NCI-H82 treated with DMSO at 0.1 percent for 48 hours (cell line): ENCODE measurements around the gene CPA1.
A peak's percentile ranks its signal among the peaks of the same experiment; 100 is the strongest.

ENCODE experiments used
- DNase-seq: peaks from one replicate; lab custom pipeline; 2025; ENCODE audit not compliant: unreplicated experiment; lab: John Stamatoyannopoulos, UW

The CPA1 gene

DNA sequence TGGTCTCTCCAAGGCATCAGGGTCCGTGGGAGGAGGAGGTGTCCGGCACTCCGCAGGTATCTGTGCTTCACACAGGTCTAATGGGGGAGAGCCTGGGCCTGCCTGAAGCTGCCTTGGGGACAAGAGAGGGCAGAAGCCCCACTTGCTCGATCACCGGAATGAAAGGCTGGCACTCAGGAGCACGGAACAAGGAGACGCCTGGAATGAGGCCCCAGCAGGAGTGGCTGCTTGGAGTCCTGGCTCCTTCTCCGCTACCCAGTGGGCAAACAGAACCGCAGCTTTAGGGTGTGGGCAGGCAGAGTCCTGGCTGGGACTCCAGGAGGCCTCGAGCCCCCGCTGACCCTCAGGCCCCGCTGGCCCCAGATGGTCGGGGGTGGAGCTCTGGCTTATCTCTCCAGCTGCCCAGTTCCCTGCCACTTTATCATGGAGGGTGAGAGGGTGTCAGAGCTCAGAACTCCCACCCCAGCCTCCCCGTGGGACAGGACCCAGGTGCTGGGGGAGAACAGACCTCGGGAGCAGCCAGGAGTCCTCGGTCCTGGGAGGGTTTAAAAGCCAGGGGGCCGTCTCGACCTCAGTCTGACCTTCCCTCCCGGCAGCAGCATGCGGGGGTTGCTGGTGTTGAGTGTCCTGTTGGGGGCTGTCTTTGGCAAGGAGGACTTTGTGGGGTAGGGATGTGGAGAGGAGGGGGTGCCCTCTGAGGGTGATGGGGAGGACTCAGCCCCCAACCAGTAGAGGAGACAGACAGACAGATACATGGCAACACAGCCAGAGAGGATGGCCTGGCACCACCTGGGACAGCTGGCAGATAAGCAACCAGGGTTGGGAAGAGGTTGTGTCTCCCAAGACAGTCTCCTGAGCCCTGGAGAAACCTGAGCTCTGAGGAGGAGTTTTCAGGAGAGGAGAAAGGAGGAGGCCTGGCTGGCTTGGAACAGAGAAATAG, at the start of gene CPA1:
Gene CPA1, plus strand, starts transcription at position 574 of the 940 bp plus-strand sequence. Its CDS starts 27 bp downstream, at position 601.
- no peak for DNase-seq

DNA sequence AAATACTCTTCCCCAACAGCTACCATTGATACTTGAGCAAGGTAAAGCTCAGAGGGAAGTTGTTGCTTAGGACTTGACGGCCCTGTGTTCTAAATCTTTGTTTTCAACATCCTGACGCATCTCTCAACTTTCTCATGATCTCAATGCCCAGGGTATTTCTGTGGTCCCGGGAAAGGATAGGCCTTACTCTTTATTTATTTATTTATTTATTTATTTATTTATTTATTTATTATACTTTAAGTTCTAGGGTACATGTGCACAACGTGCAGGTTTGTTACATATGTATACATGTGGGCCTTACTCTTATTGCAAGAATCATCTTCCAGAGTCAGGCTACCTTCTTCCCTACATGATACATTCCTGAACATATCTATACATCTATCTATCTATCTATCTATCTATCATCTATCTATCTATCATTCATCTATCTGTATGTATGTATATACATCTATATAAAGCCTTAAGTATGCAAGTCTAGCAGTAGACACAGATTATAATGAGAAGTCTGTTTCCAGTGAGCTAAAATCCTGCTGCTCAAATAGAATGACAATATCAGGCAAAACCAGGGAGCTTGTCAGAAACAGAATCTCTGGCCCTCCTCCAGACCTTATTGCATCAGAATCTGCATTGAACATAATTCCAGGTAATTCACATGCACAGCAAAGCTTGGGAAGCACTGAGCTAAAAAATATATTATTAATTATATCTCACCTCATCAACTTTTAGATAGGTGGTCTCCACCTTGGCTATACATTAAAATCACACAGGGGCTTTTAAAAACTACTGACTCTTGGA, 47.8 kb upstream of the CPA1 start:
- DNase-seq, result no peak

DNA sequence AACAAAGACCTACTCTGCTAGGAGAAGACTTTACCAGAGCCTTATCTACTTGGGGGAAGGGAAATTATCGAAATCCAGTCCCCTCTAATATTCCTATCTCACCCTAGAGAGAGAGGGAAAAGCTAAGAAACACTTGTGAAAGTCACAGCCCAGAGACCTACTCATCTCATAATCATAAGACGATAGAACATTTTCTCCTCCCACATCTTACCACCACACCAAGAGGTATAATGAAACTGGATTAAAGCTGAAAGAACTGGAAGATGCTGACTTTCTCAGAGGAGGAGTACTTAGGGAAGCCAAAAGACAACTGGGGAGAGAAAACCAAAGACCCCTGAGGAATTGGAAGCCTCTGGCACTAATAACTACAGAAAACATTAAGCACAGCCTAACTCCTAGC, 46.5 kb upstream of the CPA1 start:
- no peak for DNase-seq

DNA sequence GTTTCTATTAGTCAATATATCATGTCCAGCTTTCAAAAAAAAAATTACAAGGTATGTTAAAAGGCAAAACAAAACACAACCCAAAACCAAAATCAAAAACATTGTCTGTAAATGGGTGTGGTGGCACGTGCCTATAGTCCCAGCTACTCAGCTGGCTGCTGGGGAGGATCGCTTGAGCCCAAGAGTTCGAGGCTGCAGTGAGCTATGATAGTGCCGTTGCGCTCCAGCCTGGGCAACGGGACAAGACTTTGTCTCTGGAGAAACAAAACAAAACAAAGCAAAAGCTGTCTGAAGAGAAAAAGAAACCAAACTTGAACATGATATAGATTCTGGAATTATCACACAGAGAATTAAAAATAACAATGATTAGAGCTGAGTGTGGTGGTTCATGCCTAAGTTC, 46.0 kb upstream of the CPA1 start:
- no peak for DNase-seq

DNA sequence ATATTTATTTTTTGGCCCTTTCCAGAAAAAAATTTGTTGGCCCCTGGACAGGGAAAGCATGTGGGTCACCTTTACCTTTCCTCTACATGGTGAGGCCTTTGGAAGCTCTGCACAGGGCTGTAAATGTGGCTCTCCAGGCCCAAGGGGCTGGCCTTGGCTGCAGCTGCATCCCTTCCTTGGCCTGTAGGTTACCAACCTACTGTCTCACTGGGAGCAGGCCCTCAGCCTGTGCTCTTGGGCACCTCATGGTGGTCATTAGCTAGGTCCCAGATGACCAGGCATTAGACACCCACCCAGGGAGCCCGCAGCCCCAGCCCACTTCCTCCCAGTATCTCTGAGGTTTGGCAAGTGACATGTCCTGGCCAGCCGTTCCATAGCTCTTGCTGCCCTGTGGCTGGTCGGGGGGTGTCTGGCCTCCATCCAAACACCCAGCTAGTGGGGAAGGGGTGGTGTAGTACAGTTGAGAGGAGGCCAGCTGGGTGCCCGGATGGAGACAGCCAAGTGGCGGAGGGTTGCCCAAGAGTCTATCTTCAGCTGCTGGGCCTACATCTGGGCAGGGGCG, 42.8 kb upstream of the CPA1 start:
- no peak for DNase-seq

DNA sequence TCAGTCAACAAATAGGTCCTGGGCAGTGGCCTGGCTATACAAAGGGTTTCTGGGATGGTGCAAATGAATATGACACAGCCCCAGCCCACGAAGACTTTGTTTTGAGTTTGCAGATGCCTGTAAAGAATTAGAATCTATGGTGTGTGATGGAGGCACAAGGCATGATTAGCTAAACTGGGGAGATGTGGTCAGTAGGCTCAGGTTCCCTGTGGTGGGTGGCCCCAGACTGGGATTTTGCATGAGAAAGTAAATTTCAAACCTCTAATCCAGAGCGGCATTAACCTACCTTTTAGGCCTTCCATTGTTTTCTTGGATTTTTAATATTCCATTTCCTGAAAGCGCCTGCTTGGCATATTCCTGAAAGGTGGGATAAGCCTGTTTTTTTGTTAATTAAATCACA, 42.1 kb upstream of the CPA1 start:
- no peak for DNase-seq

DNA sequence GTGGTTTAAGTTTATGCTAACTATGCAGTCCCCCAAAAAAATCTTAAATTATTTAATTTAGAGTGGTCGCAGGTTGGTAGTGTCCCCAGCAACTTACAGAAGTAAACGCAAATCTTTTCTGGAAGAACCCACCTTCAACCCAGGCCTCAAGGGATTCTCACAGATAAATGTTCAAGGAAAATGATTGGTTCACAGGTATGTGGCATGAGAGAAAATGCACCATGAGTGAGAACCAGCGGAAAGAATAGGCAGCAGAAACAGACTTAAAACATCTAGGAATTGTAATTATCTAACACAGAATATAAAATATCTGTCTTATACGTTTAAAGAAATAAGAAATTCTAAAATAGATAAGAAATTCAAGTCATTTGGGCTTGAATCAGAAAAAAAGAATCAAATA, 38.4 kb upstream of the CPA1 start:
- DNase-seq, result no peak

DNA sequence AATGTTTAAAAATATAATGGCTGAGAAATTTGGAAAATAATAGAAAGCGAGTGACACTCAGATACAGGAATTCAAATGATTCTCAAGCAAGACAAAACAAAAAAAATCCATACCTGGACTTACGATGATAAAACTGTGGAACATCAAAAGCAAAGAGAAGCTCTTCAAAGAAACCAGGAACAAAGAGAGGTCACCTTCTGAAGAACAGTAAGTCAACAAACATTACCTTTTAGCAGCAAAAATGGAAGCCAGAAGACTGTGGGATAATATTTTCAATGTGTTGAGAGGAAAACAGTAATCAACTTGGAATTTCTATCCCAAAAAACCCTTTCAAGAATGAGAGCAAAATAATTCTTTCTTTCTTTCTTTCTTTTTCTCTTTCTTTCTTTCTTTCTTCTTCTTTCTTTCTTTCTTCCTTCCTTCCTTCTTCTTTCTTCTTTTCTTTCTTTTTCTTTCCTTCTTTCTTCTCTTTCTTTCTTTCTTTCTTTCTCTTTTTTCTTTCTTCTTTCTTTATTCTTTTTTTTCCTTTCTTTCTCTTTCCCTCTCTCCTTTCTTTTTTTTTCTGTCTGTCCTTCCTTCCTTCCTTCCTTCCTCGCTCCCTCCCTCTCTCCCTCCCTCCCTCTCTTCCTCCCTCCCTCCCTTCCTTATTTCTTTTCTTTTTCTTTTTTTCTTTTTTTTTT, 37.5 kb upstream of the CPA1 start:
- no peak for DNase-seq

DNA sequence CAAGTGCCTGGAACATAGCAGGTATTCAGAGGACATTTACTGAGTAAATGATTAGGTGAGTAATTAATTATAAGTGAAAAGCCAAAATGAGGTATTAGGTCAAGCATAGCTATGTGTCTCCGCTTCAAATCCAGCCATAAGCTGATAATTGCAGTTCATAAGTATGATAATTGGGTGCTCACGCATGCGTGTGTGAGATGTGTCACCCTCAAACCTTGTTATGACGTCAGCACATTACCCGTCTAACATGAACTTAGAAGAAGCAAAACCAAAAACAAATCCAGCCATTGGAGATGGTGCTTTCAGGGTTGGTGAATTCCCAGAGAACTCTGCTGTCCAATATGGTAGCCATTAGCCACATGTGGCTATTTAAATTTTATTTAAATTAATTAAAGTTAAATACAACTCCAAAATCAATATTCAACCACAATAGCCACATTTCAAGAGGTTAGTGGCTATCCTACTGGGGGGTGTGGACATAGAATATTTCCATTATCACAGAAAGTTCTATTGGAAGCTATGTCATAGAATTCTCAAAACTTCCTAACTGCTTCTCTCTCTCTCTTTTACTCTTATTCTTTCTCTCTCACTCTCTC, 35.9 kb upstream of the CPA1 start, which contains the start of gene CPA5:
Gene CPA5, plus strand, starts transcription at position 546 of the 596 bp plus-strand sequence. CDS start 1,670 bp downstream, outside the sequence.
- no peak for DNase-seq

DNA sequence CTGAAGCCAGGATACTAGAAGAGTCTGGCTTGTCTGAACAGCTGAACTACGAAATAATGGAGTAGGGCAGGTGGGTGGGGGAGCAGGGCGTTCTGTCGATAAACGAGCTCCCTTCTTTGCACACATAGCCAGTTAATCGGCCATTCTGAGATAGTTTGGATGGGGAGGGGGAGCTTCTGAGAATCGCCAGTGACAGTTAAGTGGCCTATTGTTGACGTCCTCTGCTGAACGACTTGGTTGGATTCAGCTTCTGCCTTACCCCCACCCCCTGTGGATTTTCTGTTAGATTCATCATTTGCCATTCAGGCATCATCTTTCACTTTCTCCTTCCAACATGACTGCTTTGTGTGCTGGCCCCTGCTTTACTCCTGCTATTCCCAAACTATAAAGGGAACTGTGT, 35.2 kb upstream of the CPA1 start:
- DNase-seq, result no peak

DNA sequence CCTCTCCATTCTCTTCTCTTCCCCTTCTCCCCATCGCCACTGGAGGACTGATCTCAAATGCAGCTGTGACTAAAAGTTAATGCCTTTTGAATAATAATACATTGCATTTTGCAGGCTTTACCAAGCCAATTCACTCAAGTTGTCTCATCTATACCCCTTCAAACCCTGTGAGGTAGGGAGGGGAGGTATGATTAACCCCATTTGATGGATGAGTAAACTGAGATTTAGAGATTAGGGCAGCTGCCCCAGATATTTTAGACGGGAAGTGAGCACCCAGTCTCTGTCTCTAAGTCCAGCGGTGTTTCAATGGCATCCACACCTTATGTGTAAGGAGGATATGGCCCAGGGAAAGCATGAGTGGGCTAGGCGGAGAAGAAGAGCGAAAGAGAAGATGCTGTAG, 34.6 kb upstream of the CPA1 start:
- DNase-seq, result no peak

DNA sequence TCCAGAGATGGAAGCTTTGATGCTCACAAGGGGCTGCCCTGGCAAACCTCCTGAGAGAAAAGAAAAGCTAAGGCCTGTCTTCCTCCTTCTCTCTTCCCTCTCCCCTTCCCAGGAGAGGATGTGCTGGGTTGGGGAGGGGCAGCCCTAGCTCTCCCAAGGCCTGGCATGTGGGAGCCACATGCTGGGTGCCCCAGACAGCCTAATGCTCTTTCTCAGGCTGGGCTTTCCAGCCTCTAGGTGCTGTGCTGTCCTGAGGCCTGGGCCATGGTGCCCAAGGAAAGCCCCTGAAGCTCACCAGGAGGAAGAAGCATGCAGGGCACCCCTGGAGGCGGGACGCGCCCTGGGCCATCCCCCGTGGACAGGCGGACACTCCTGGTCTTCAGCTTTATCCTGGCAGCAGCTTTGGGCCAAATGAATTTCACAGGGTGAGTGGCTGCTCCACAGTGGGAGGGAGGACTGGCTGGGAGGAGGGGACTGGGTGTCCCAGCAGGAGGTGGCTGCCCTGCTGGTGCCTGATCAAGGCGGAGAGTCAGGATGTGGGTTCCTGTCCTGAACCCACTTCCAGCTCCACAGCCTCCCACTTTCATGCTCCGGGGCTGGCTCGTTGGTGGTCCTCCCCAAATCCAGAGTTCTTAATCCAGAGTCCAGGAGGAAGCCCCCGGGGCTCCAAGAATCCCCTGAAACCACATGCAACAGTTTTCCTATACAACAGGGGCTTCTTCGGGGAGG, 34.0 kb upstream of the CPA1 start:
- no peak for DNase-seq

DNA sequence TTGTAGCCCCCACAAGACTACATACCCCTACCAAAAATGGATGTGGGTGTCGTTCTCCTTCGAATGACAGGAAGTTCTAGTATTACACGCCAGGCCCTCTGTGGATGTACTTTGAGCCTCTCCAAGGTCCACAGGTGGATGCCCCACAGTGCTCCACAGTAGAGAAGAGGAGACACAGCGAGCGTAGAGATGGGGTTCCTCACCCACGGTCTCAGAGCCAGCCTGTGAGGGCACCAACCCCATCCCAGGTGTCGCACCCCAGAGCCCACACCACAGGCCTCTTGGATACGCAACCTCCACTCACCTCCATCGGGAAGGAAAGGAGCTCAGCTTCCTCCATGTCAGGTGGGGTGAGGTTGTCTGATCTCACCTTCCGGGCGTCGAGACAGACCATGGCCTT, 33.4 kb upstream of the CPA1 start:
- DNase-seq, result no peak

DNA sequence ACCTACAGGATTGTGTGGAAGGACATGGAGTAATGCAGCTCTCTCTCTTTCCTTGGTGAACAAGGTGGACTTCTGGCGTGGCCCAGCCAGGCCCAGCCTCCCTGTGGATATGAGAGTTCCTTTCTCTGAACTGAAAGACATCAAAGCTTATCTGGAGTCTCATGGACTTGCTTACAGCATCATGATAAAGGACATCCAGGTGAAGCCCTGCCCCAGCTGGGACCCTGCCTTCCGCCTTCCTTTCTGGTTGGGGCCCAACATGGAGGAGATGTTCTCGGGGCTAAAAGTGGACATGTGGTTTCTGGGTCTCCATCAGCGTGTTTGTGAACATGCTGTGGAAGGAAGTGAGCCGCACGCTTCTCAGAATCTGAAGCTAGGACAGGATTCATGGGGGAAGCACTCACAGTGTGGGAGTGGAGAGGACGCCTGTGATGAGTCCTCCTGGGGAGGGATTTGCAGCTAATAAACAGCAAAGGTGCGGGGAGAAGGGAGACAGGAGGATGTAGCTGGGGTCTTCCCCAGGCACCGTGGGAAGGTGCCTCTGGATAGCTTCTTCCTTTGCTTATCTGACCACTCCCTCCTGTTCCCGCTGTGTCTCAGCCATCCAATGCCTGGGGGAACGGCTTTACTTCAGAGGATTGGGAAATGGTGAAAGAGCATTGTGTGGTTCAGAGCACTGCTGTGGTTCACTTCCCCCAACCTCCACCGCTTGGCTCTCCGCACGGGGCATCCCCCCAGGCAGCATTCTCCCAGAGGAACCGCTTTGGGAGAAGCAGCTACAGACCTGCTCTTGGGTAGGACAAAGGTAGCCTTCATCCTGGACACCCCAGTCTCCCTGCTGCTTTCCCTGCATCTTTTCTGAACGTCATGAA, 30.1 kb upstream of the CPA1 start:
- DNase-seq, result no peak

DNA sequence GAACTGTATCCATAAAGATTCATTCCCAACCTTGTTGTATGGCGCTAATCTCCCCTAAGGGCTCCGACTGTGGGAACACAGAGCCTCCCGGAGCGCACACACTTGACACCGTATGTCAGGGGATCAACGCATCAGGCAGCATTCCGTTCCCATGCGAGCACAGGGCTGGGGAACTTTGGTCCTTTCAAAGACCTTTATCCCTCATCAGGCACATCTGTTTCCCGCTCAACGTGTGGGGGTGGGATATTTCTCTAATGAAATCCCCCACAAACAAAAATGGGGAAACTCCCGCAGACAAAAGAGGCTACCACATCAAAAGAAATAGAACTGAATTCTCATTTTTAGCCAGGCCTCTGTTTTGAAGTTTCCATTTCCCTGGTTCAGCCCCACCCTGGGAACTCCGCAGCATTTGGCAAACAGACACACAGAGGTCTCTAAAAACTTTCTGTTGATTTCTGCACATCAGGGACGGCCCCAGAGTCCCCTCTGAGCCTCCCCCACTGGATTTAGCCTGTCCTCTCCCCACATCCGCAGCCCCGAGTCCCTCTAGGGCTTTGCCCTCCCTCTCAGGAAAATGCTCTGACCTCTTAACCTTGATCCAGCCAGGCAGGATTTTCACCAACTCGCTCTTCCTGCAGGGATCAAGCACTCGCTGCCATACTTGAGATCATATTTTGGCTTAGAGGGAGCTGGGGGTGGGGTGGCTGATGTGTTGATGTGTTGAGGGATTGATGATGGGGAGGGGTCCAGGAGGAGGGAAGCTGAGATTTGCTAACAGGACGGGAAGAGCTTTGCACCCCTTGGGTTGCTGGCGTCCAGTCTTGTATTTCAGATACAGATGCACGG, 29.1 kb upstream of the CPA1 start:
- DNase-seq, result peak; percentile 41

DNA sequence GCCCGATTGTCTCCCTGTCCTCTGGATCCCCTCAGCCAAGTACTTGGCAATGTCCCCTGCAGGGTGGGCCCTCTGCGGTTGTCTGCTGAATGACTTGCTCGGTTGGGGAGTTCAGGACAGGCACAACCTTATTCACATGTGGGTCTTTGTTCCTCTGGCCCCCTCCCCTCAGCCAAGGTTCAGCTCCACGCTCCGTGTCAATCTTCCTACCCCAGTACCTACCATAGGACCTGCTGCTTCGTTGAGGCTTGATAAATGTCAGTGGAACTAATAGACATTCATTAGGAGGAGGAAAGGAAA, 28.6 kb upstream of the CPA1 start:
- no peak for DNase-seq

DNA sequence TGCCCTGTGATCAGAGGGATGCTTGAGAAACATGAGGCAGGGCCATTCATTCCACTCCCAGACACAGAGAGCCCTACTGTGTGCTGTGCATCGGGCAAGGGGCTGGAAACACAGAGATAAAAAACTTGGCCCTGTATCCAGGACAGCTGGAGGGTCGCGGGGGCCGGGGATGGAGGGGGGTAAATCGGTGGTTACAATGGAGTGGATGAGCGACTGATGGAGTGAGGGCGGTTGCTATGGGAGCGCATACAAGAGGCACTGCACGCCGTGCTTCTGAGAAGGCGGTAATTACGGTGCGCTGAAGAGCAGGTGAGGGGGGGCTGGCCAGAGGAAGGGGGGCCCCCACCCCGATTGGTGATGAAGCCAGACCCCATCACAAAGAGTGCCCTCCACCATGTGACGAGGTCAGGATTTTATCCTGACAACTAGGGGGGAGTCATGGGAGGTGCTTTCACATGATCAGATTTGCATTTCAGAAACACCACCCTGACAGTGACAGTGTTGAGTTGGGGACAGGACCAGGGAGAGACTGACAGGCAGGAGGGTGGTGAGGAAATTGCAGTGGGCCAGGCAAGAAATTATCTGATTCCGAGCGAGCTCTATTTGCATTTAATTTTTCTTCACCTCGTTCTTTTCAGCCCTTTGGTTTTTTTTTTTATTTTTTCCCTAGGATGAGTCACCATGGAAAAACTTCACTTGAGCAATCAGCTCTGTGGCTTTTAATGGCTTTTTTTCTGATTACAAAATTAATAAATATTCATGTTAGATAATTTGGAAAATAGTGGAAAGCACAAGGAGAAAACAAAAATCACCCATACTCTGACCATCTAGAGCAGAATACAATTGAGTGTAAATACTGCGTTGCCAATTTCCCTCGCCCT, 27.9 kb upstream of the CPA1 start:
- DNase-seq, result no peak
